ENCODE results near the gene SLC47A2. TPM values are rescaled to one million over a fixed set of nuclear protein-coding genes. Genes with fewer than 3 reads are reported as not detected.

Gene SLC47A2
- total and polyA plus RNA-seq, 2 of the 13 experiments (the other 11 are each of a cell fraction or from before 2014, with no cell fraction given) = 0.04 TPM; not detected in 1

DNA sequence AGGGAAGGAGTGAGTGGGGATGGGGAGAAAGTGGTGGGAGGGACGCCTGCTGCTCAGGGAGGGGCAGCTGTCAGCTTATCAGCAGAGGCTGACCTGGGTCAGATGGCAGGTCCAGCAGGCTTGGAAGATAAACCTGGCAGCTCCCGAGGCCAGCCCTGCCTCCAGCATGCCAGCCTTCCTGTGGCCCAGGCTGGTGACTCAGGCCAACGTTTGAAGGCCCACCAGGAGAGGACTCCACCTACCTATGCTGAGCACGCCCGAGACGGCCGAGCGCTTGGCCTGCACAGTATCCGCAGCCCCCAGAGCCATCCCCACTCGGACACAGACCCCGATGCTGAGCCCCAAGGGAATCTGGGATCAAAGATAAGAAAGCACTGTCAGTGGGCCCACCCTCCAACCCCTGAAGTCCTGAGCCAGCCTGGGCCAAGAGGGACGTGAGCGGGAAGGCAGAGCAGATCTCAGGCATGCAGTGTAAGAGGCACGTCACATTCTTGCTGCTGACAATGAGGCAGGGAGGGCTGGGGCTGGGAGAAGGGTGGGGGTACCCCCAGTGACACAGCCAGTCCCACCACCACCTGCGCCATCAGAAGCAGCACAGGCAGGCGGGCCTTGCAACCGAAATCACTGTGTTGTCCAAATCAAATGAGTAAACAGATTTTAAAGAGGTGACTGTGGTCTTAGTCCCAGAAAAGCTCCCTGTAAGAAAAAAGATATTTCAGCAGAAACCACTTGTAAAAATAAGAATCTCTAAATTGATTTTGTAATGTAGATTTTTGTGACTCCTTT lies 12.4 kb downstream of the SLC47A2 start (continued):
- TF ChIP-seq, protein P1, sequence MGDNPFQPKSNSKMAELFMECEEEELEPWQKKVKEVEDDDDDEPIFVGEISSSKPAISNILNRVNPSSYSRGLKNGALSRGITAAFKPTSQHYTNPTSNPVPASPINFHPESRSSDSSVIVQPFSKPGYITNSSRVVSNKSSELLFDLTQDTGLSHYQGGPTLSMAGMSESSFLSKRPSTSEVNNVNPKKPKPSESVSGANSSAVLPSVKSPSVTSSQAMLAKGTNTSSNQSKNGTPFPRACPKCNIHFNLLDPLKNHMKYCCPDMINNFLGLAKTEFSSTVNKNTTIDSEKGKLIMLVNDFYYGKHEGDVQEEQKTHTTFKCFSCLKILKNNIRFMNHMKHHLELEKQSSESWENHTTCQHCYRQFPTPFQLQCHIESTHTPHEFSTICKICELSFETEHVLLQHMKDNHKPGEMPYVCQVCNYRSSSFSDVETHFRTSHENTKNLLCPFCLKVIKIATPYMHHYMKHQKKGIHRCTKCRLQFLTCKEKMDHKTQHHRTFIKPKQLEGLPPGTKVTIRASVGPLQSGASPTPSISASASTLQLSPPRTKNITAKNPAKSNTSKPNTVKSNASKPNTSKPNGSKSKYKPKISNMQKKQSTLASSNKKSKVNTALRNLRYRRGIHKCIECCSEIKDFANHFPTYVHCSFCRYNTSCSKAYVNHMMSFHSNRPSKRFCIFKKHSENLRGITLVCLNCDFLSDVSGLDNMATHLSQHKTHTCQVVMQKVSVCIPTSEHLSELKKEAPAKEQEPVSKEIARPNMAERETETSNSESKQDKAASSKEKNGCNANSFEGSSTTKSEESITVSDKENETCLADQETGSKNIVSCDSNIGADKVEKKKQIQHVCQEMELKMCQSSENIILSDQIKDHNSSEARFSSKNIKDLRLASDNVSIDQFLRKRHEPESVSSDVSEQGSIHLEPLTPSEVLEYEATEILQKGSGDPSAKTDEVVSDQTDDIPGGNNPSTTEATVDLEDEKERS (CRISPR knock-in tag; IDR thresholded peaks at IDR 0.05) = no peak
- TF ChIP-seq, protein P2, sequence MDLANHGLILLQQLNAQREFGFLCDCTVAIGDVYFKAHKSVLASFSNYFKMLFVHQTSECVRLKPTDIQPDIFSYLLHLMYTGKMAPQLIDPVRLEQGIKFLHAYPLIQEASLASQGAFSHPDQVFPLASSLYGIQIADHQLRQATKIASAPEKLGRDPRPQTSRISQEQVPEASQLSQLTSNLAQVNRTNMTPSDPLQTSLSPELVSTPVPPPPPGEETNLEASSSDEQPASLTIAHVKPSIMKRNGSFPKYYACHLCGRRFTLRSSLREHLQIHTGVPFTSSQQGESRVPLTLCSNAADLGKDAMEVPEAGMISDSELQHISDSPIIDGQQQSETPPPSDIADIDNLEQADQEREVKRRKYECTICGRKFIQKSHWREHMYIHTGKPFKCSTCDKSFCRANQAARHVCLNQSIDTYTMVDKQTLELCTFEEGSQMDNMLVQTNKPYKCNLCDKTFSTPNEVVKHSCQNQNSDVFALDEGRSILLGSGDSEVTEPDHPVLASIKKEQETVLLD (CRISPR knock-in tag; IDR thresholded peaks at IDR 0.05; ENCODE audit: low read depth) = no peak
- no peak for TF ChIP-seq CREB1 (IDR thresholded peaks at IDR 0.05)
- TF ChIP-seq CREB1 (CRISPR knock-in tag; IDR thresholded peaks at IDR 0.05) = no peak
- TF ChIP-seq, protein P3, sequence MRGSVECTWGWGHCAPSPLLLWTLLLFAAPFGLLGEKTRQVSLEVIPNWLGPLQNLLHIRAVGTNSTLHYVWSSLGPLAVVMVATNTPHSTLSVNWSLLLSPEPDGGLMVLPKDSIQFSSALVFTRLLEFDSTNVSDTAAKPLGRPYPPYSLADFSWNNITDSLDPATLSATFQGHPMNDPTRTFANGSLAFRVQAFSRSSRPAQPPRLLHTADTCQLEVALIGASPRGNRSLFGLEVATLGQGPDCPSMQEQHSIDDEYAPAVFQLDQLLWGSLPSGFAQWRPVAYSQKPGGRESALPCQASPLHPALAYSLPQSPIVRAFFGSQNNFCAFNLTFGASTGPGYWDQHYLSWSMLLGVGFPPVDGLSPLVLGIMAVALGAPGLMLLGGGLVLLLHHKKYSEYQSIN (CRISPR knock-in tag; IDR thresholded peaks at IDR 0.05; ENCODE audit: borderline replicate concordance) = no peak
- no peak for TF ChIP-seq JUNB (CRISPR knock-in tag; IDR thresholded peaks at IDR 0.05; ENCODE audit: borderline replicate concordance)
- no peak for TF ChIP-seq KLF12 (CRISPR knock-in tag; IDR thresholded peaks at IDR 0.05; ENCODE audit: borderline replicate concordance)
- TF ChIP-seq GPN1 (CRISPR knock-in tag; IDR thresholded peaks at IDR 0.05; ENCODE audit: borderline replicate concordance) = no peak
- TF ChIP-seq RFX3 (CRISPR knock-in tag; IDR thresholded peaks at IDR 0.05) = no peak
- TF ChIP-seq, protein P4, sequence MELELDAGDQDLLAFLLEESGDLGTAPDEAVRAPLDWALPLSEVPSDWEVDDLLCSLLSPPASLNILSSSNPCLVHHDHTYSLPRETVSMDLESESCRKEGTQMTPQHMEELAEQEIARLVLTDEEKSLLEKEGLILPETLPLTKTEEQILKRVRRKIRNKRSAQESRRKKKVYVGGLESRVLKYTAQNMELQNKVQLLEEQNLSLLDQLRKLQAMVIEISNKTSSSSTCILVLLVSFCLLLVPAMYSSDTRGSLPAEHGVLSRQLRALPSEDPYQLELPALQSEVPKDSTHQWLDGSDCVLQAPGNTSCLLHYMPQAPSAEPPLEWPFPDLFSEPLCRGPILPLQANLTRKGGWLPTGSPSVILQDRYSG (CRISPR knock-in tag; IDR thresholded peaks at IDR 0.05) = no peak
- no peak for TF ChIP-seq ZFP90 (CRISPR knock-in tag; IDR thresholded peaks at IDR 0.05; ENCODE audit: borderline replicate concordance)
- no peak for TF ChIP-seq MAFG (CRISPR knock-in tag; IDR thresholded peaks at IDR 0.05)
- TF ChIP-seq, protein P5, sequence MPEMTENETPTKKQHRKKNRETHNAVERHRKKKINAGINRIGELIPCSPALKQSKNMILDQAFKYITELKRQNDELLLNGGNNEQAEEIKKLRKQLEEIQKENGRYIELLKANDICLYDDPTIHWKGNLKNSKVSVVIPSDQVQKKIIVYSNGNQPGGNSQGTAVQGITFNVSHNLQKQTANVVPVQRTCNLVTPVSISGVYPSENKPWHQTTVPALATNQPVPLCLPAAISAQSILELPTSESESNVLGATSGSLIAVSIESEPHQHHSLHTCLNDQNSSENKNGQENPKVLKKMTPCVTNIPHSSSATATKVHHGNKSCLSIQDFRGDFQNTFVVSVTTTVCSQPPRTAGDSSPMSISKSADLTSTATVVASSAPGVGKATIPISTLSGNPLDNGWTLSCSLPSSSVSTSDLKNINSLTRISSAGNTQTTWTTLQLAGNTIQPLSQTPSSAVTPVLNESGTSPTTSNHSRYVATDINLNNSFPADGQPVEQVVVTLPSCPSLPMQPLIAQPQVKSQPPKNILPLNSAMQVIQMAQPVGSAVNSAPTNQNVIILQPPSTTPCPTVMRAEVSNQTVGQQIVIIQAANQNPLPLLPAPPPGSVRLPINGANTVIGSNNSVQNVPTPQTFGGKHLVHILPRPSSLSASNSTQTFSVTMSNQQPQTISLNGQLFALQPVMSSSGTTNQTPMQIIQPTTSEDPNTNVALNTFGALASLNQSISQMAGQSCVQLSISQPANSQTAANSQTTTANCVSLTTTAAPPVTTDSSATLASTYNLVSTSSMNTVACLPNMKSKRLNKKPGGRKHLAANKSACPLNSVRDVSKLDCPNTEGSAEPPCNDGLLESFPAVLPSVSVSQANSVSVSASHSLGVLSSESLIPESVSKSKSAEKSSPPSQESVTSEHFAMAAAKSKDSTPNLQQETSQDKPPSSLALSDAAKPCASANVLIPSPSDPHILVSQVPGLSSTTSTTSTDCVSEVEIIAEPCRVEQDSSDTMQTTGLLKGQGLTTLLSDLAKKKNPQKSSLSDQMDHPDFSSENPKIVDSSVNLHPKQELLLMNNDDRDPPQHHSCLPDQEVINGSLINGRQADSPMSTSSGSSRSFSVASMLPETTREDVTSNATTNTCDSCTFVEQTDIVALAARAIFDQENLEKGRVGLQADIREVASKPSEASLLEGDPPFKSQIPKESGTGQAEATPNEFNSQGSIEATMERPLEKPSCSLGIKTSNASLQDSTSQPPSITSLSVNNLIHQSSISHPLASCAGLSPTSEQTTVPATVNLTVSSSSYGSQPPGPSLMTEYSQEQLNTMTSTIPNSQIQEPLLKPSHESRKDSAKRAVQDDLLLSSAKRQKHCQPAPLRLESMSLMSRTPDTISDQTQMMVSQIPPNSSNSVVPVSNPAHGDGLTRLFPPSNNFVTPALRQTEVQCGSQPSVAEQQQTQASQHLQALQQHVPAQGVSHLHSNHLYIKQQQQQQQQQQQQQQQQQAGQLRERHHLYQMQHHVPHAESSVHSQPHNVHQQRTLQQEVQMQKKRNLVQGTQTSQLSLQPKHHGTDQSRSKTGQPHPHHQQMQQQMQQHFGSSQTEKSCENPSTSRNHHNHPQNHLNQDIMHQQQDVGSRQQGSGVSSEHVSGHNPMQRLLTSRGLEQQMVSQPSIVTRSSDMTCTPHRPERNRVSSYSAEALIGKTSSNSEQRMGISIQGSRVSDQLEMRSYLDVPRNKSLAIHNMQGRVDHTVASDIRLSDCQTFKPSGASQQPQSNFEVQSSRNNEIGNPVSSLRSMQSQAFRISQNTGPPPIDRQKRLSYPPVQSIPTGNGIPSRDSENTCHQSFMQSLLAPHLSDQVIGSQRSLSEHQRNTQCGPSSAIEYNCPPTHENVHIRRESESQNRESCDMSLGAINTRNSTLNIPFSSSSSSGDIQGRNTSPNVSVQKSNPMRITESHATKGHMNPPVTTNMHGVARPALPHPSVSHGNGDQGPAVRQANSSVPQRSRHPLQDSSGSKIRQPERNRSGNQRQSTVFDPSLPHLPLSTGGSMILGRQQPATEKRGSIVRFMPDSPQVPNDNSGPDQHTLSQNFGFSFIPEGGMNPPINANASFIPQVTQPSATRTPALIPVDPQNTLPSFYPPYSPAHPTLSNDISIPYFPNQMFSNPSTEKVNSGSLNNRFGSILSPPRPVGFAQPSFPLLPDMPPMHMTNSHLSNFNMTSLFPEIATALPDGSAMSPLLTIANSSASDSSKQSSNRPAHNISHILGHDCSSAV (CRISPR knock-in tag; IDR thresholded peaks at IDR 0.05; ENCODE audit: borderline replicate concordance) = no peak
- TF ChIP-seq ZNF572 (CRISPR knock-in tag; IDR thresholded peaks at IDR 0.05) = no peak
